HEK293T (cell line): ENCODE results near the gene CD34.

ENCODE experiments used
- FOXA1 ChIP-seq: fragments of 450-650 bp; IDR thresholded peaks from 2 replicates; pipeline ENCODE4 v1.6.1; 2016; ENCODE audit warnings: mild to moderate bottlenecking
- SUZ12 ChIP-seq: fragments of 450-650 bp; IDR thresholded peaks from 2 replicates; pipeline ENCODE4 v1.6.1; 2016; ENCODE audit warnings: mild to moderate bottlenecking
- ZNF384 ChIP-seq: fragments of 450-650 bp; IDR thresholded peaks from 2 replicates; pipeline ENCODE4 v1.6.1; 2016

DNA sequence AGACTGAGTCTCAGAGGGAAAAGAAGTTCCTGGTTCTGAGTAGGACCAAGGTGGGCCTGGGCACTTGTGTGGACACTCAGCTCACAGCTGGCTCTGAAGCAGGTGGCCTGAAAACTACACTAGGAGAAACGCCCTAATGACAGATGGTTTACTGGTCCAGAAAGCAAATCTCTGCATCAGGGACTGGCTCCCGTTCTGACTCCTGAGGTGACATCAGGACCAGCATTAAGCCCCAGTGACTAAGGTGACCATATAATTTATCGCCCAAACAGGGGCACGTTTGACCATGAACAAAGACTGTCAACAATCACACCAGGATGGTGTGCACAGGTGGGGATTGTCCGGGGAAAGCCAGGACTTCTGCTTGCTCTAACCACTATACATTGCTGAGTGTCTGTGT is 12.2 kb upstream of the CD34 start:
- no peak for TF ChIP-seq SUZ12
- no peak for TF ChIP-seq ZNF384
- no peak for TF ChIP-seq FOXA1
